A204.1 (cell line): ENCODE data around the gene SPSB4.

Source experiments
- FAIRE-seq: peaks from 2 replicates; lab custom pipeline; 2012; peaks lifted over from hg19 to GRCh38; lab: Jason Lieb, UNC

SPSB4 gene

DNA sequence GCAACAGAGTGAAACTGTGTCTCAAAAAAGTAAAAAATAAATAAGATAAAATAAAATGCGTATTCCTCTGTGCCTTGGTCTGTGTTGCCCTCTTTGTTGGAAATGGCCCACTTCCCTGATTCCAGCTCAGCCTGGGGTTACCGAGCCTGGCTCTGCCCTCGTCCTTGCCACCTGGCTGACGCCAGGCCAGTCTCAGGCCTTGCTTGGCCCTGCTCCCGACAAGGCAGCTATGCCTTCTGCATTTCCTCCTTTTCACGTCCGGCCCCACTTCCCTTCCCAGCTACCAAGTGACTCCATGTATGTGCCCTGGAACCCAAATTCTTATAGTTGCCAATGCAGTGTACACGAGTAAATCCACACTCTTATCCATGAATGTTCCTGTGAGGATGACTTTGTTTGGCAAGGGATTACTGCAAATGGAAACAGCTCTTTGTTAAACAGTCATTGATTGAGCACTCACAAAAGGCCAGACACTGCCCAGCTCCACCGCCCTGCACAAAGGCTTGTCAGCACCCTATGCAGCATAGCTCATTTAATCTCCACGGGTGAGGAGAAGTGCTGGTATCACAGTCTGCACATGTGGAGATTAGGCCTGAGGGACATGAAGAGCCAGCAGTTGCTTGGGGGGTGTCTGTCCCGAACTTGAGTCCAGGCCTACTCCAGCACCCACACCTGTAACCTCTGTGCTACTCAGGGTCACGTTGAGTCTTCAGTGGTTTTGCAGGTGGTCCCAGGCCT, 25.1 kb downstream of the SPSB4 start:
- FAIRE-seq: no peak

DNA sequence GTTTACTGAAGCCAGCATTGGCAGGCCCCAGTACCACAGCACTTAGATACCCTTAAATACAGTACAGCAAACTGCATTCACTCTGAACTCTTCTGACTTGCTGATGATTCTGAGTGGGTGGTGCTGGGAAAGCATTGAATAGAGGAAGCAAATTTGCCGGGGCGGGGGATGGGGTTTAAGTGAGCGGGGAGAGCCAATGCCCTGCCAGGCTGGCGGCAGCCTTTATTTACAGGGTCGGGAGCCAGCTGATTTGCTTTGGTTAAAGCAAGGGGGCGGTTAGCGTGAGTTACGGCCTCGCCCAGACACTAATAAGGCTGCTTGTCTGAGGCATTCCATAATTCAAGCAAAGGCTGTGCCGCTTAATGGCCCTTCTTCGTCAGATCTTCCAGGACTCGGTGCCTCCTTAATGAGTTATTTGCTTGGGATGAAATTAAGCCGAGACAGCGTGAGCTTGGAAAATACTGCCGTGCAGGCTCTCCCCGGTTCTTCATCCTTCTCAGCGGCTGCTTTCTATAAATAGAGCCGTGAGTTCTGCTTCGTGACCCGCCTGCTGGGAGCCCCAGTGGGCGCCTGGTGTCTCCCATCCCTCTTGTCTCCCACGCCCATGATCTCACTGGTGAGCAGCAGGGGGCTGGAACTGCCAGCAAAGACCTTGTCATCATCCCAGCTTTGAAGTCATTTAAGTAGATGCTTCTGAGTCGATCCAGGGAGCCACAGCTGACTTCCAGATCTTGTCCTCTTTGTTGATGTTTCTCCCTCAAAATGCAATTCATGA, 25.8 kb downstream of the SPSB4 start:
- FAIRE-seq: no peak

DNA sequence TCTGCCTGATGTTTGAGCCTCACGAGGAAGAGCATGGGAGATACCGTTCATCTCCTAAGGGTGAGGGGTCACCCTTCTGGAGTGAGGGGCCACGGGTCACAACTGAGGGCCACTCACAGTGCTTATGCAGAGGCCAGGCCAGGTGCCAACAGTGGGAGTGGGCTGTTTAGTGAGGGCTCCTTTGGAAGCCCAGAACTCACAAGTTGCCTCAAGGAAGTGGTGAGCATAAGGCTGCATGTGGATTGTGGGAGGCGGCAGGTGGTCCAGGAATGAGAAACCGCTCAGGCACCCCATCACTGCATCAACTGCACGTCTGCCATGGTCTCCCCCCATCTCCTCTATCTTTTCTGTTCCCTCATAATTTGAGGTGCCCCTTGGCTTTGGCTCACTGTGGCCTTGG, 26.5 kb downstream of the SPSB4 start:
- FAIRE-seq: no peak

GRCh38 chr3:141078200-141078599, 27.1 kb downstream of the SPSB4 start:
- no peak for FAIRE-seq

GRCh38 chr3:141080431-141080830, 29.3 kb downstream of the SPSB4 start:
- no peak for FAIRE-seq

GRCh38 chr3:141081141-141081795, 30.1 kb downstream of the SPSB4 start:
- no peak for FAIRE-seq

GRCh38 chr3:141082064-141082463, 30.9 kb downstream of the SPSB4 start:
- no peak for FAIRE-seq

- no peak for FAIRE-seq
Measured at GRCh38 chr3:141083226-141083625, 32.1 kb downstream of the SPSB4 start.

DNA sequence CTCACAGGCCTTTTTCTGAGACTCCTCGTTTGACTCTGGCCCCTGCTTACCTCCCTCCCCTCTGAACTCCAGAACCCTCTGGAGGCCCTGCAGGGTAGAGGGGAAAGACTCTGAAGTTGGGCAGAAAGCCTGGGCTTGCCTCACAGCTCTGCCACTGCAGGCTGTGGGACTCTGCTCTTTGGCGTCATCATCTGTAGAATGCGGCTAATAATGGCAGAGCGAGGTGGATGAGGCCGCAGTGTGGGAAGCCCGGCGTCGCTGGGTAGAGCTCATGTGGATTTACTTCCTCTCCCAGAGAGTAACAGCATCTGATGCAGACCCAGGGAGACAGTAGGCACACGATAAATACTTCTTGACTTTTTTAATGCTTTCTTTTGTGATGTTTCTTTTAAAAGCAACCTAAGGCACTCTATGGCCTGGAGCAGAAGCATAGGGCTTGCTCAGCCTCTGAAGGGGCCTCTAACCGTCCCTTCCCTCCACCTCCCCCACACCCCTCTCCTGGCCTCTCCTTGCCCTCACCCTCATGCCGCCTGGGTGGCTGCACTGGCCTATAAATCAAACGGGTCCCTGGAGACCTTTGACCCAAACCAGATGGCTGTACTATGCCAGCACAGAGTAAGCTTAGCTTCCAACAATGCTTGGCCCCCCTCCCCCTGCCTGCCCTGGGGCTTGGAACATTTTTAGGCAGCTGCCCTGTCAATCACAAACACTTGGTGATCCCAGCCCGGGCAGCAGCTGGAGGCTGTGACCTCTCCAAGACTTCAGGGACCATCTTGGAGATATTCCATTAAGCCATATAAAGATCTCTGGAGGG, 32.9 kb downstream of the SPSB4 start:
- no peak for FAIRE-seq

DNA sequence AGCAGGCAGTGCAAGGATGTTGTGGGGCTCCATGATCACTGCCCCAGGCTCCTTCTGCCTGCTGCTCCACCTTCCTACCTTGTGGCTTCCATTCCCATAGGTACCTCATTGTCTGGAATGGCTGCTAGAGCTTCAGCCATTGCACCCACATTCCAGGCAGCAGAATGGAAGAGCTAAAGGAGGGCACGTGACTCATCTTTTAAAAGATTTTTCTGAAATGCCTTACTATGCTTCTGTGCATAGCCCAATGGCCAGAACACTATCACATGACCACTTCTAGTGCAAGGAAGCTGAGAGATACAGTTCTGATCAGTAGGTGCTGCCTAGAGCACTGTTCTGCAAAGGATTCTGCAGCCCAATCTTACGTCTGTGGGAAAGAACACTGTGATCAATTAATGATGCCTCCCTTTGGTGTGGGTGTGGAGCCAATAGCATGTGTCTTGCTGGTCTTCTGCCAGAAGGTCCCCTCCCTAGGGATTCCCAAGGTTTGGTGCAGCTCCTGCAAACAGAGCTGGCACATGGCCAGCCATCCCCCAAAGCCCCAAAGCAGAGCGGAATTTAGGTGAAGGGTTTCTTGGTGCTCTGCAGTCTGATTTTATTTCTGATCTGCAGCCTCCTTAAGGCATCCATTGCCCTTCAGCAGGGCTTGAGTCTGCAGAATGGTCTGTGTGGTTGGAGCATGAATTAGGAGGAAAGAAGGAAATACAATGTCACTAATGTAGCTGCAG, 34.4 kb downstream of the SPSB4 start:
- FAIRE-seq: no peak

DNA sequence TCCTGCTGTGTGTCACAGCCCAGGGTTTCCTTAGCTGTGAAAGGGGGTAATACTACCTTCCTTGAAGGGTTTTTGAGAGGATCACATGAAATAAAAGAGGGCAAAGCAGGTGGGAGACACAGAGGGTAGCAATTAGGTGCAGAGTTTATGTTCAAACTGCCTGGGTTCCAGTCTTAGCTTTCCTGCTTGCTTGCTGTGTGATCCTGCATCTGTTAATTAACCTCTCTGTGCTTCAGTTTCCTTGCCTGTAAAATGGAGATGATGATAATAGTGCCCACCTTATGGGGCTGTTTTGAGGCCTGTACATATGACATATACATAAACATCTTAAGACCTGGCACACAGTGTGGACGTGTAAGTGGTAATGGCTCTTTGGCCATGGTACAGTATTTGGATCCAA, 35.0 kb downstream of the SPSB4 start:
- no peak for FAIRE-seq

- FAIRE-seq: no peak
Measured at GRCh38 chr3:141087076-141087777, 36.1 kb downstream of the SPSB4 start.

DNA sequence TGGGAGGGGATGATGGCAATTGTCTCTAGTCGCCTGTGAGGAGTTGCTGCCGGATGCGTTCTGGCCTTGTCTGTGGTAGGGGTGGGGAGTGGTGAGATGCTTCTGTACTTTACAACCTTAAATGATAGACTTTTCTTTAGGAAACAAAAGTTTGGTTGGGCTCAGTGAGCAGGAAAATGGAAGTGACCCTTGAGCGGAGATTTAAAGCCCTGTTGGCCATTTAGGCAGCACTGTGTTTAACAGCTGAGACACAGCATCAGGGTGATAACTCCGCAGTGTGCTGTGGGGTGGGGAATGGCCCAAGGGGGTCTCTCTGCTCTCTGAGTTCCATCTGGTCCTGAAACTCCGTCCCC, 36.6 kb downstream of the SPSB4 start:
- FAIRE-seq: no peak

DNA sequence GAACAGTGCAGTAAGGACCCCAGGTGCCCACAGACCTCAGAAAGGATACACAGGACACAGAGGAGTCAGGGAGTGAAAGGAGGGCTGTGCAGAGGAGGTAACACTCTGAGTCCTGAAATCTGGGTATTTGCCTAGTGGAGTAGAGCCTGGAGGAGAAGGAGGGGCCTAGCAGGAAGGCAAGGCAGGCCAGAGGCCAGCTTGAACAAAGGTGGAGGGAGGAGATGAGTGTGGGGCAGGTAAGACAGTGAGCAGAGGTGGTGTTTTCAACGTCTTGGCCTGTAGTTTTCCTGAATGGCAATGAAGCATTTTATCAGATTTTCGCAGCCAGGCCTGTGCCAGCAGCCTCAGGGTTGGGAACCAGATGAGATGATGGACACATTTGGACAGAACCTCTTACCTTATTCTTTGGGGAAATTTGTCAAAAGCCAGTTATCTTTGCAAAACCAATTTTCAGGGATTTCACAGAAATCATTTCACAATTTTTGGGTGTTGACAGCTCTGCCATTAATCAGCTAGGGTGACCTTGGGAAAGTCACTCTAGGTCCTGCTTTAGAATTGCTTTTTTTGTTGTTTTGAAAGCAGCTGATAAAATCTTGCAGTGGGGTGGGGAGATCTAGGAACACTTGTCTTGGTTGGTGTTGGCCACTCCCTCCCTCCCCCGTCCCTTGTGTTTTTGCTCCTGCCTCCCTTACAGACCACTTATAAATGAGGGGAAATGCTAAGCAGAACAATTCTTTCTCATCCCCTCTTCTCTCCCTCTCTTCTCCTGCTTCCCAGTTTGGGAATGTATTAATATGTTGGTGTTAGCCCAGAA, 38.4 kb downstream of the SPSB4 start:
- no peak for FAIRE-seq

- FAIRE-seq: no peak
Measured at GRCh38 chr3:141091426-141091825, 40.3 kb downstream of the SPSB4 start.

DNA sequence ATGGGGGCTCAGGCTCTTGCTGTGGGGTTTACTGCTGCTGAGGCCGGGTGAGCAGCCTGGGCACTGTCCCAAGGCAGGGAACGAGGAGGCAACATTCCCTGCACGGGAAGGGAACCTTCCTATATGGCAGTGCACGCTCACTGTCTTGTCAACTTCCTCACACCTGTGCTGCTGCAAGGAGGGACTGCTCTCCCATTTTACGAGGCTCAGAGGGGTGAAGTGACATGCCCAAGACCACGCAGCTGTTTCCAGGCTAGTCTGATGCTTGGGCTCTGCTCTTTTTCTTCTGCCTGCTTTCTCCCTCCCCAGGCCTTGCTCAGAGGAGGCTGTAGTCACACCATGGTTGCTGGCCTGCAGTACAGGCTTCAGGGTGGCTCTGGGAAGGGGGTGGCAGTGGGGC, 41.5 kb downstream of the SPSB4 start:
- no peak for FAIRE-seq

GRCh38 chr3:141093397-141093796, 42.2 kb downstream of the SPSB4 start:
- no peak for FAIRE-seq

DNA sequence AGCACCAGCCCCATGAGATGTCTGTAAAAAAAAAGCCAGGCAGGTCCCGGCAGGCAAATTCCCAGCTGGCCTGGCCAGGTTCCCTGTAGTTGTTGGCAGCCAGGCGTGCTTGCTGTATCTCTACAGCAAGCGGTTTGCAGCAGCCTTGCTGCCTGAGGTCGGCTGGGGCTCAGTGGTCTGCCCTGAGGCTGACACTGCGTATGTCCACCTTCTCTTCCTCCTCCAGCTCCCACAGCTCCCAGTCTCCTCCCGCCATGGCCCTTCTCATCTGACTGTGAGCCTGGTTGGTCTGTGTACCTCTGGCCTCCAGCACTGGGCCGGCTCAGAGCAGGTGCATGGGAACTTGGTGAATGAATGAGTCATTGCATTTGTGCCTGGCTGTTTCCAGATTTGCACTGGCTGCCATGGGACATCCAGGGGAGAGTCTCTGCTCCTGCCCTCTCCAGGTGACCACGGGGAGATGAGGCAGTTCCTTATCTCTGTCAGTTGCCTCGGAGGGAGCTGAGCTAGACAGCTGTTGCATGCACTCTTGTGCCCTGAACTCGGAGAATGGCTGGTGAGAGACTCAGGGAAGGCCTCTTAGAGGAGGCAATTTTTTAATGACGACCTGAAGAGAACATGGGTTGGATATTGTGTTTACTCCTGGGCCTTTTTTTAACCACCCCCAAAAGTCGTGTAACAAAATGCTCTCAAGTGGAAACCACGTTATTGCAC, 43.0 kb downstream of the SPSB4 start:
- no peak for FAIRE-seq

DNA sequence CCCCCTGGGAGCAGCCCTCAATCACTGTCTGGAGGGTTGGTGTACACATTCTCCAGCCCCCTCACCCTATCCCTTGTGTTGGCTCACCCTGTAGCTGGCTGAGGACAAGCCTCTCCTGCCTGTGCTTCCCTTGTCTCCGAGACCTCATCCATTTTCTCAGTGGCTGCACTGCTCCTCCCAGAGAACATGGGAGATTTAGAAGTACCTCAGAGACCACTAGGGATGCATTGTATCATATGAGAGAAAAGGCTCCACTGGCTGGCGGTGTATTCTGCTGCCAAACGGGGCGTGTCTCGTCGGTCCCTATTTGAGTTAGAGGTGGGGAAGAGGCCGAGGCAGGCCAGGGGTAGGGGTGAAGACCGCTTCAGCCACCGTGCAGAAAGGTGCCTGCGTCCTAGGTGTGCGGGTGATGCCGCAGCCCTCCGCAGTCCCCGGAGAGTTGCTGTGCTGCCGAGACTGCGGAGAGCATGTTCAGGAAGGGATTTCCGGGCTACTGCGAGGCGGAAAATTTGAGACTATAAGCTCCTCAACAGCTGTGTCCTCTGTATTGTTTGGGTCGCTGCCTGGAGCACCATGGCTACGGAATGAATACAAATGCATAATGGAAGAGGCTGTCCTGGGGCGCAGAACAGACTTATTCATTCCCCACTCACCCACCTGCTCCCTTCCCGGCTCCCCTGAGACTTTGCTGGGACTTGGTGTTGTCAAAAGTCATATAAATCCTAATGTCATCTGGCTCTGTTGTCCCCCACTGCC, 43.8 kb downstream of the SPSB4 start:
- FAIRE-seq: no peak
